HG02885 (cell line): ENCODE results near the gene ZBTB33.
A peak's percentile ranks its signal among the peaks of the same experiment; 100 is the strongest.

ENCODE experiments used
- ATAC-seq: cut with Tn5 transposase; IDR thresholded peaks from one replicate; pipeline ENCODE4 v1.9.1; 2021; ENCODE audit warnings: mild to moderate bottlenecking; ENCODE audit not compliant: unreplicated experiment, poor library complexity

The ZBTB33 gene

GRCh38 chrX:120262859-120263708, 12.5 kb downstream of the ZBTB33 start:
- no peak for ATAC-seq

- ATAC-seq: no peak
These were observed 13.7 kb downstream of the ZBTB33 start for GRCh38 chrX:120264341-120264740.

GRCh38 chrX:120269373-120270035, 18.9 kb downstream of the ZBTB33 start:
- ATAC-seq: no peak

GRCh38 chrX:120270567-120270966, 20.0 kb downstream of the ZBTB33 start:
- ATAC-seq: no peak

GRCh38 chrX:120271218-120271617, 20.6 kb downstream of the ZBTB33 start:
- no peak for ATAC-seq

GRCh38 chrX:120274145-120274544, 23.5 kb downstream of the ZBTB33 start:
- ATAC-seq: no peak

- no peak for ATAC-seq
These were observed 24.3 kb downstream of the ZBTB33 start for GRCh38 chrX:120274958-120275357.

- no peak for ATAC-seq
These were observed 30.5 kb downstream of the ZBTB33 start for GRCh38 chrX:120281021-120281624.

GRCh38 chrX:120281761-120282160, 31.1 kb downstream of the ZBTB33 start:
- ATAC-seq: no peak

- no peak for ATAC-seq
These were observed 32.1 kb downstream of the ZBTB33 start for GRCh38 chrX:120282697-120283096.

GRCh38 chrX:120286733-120287512, 36.3 kb downstream of the ZBTB33 start:
- peak; percentile 40 for ATAC-seq

GRCh38 chrX:120287513-120288112, 37.0 kb downstream of the ZBTB33 start:
- peak; percentile 57 for ATAC-seq

- ATAC-seq: no peak
These were observed 39.5 kb downstream of the ZBTB33 start for GRCh38 chrX:120290107-120290506.

GRCh38 chrX:120291211-120291610, 40.6 kb downstream of the ZBTB33 start:
- ATAC-seq: no peak

GRCh38 chrX:120293015-120293414, 42.4 kb downstream of the ZBTB33 start:
- ATAC-seq: no peak

GRCh38 chrX:120294651-120295050, 44.0 kb downstream of the ZBTB33 start:
- no peak for ATAC-seq

GRCh38 chrX:120297923-120298322, 47.3 kb downstream of the ZBTB33 start:
- ATAC-seq: no peak

GRCh38 chrX:120299928-120300327, 49.3 kb downstream of the ZBTB33 start:
- ATAC-seq: no peak

GRCh38 chrX:120301497-120301896, 50.9 kb downstream of the ZBTB33 start:
- ATAC-seq: no peak

- ATAC-seq: no peak
These were observed 51.3 kb downstream of the ZBTB33 start for GRCh38 chrX:120301960-120302359.
